CD4-positive, alpha-beta T cell (primary cell): ENCODE measurements around the gene PIP5K1B. TPM values are rescaled to one million over a fixed set of nuclear protein-coding genes. Genes with fewer than 3 reads are reported as not detected.

ENCODE experiments used
- ATAC-seq: fragments of 200-7000 bp; cut with Tn5 transposase; one replicate; pipeline ENCODE4 v1.10.0; 2022; ENCODE audit warnings: mild to moderate bottlenecking; ENCODE audit not compliant: poor library complexity
- CTCF ChIA-PET: fragments of 350-600 bp; sonication (Branson Sonifier 250); formaldehyde crosslinking; loops from one replicate; lab custom pipeline; 2021; ENCODE audit warnings: antibody characterized with exemption, inconsistent platforms; lab: Charles Lee
- POLR2A ChIA-PET: fragments of 350-600 bp; sonication (Branson Sonifier 250); formaldehyde crosslinking; loops from one replicate; lab custom pipeline; 2021; ENCODE audit warnings: antibody characterized with exemption, inconsistent platforms; lab: Charles Lee
- DNase-seq, 14 experiments: peaks; one replicate each; pipeline ENCODE4 v3.0.0-alpha.2; 2013 to 2020; ENCODE audit warnings: mixed read lengths in 2 of 14
- H3K27ac ChIP-seq, 2 donors: one replicate each; pipeline versions ENCODE4 v1.5.1 to v1.7.0; 2013; ENCODE audit warnings: low read length in 2 of 2, low read depth in 1 of 2, mild to moderate bottlenecking in 1 of 2
- H3K27me3 ChIP-seq, 2 experiments: 1 replicate in 1 of 2; 2 replicates in 1 of 2; pipeline versions ENCODE4 v1.6.1 to v1.7.0; 2013; ENCODE audit warnings: low read length in 2 of 2, control low read depth in 1 of 2, mild to moderate bottlenecking in 1 of 2, moderate library complexity in 1 of 2; ENCODE audit not compliant: insufficient read depth in 2 of 2, control insufficient read depth in 1 of 2
- H3K36me3 ChIP-seq: one replicate; pipeline ENCODE4 v1.6.1; 2013; ENCODE audit warnings: low read length, control low read depth; ENCODE audit not compliant: insufficient read depth
- H3K4me1 ChIP-seq: one replicate; pipeline ENCODE4 v1.6.1; 2013; ENCODE audit warnings: low read length, control low read depth; ENCODE audit not compliant: insufficient read depth
- H3K4me3 ChIP-seq: one replicate; pipeline ENCODE4 v1.5.1; 2013; ENCODE audit warnings: mild to moderate bottlenecking, low read length, moderate library complexity
- H3K9me3 ChIP-seq, 2 experiments: 1 replicate in 1 of 2; 2 replicates in 1 of 2; pipeline versions ENCODE4 v1.6.1 to v1.7.0; 2013; ENCODE audit warnings: low read length in 2 of 2, mild to moderate bottlenecking in 2 of 2, control low read depth in 1 of 2, moderate library complexity in 1 of 2; ENCODE audit not compliant: control insufficient read depth in 1 of 2, insufficient read depth in 1 of 2
- H3K27ac Mint-ChIP-seq: one replicate; pipeline ENCODE4 v1.8.0; 2020; ENCODE audit warnings: mixed read lengths
- H3K27me3 Mint-ChIP-seq: one replicate; pipeline ENCODE4 v1.8.0; 2021; ENCODE audit warnings: mixed read lengths
- H3K36me3 Mint-ChIP-seq: one replicate; pipeline ENCODE4 v1.8.0; 2021; ENCODE audit warnings: low read depth, mixed read lengths
- H3K4me1 Mint-ChIP-seq: one replicate; pipeline ENCODE4 v1.8.0; 2021; ENCODE audit warnings: low read depth, mixed read lengths
- H3K4me3 Mint-ChIP-seq: one replicate; pipeline ENCODE4 v1.8.0; 2020; ENCODE audit warnings: mild to moderate bottlenecking, mixed read lengths
- H3K9me3 Mint-ChIP-seq: one replicate; pipeline ENCODE4 v1.8.0; 2020; ENCODE audit warnings: mixed read lengths
- CTCF ChIP-seq: fragments of 200-600 bp; IDR thresholded peaks from one replicate; pipeline ENCODE4 v1.8.0; 2022; ENCODE audit warnings: antibody characterized with exemption, mild to moderate bottlenecking
- intact Hi-C, 2 experiments: fragments of 100-400 bp; cut with DNase I in 1 of 2; cut with micrococcal nuclease in 1 of 2; formaldehyde crosslinking; loops; one replicate each; pipeline versions ENCODE4 v1.15.1 to v1.9.0; 2023 to 2025; cut with DNase I, micrococcal nuclease
- total RNA-seq, 174 experiments: library from RNA in 2 of 174; stranded (reverse) in 2 of 174; gene quantifications; one replicate each; pipeline ENCODE4 v1.2.3 and lab custom pipeline; 2021 to 2026

PIP5K1B gene
- total RNA-seq, 2 experiments from 2014 or later, result not detected

GRCh38 chr9:68970151-68970550 lies 265.1 kb downstream of the PIP5K1B start:
- intact Hi-C loops, result loop anchor here in 1 of 2 experiments (10.0 kb wide), 1 partner anchor 55 kb away; no protein-coding TSS in a partner anchor
- Mint-ChIP-seq H3K27me3 (no peaks in the 10 kb centered on the region), H3K4me1 (peaks cover 6% of the 10 kb centered on the region), H3K9me3 (no peaks in the 10 kb centered on the region), H3K4me3 (no peak overlapping the region), H3K36me3 (no peaks in the 10 kb centered on the region), H3K27ac (no peak overlapping the region)
- ChIA-PET CTCF (no interaction called here), POLR2A (no interaction called here)
- DNase-seq (no peak), ATAC-seq (no peak)
- no peaks in the 10 kb centered on the region for H3K9me3 ChIP-seq
- no peak for TF ChIP-seq CTCF
- no peaks in the 10 kb centered on the region for H3K27me3 ChIP-seq
- no peaks in the 10 kb centered on the region for H3K4me1 ChIP-seq
- H3K36me3 ChIP-seq, result no peaks in the 10 kb centered on the region
- H3K27ac ChIP-seq, result no peak overlapping the region
- no peak overlapping the region for H3K4me3 ChIP-seq

DNA sequence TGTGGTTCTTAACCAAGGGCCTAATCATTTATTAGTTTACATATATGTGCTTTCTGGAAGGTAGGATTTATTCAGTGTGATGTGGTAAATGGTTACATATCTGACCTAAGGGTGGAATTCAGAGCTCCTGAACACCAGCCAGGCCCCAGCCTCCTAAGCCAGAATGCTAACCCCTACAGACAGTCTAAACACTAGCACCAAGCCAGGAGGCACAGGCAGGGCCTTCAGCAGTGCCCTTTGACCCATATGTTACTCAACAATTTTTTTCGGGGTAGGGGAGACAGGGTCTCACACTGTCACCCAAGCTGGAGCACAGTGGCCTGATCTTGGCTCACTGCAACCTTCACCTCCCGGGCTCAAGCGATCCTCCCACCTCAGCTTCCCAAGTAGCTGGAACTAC lies 268.6 kb downstream of the PIP5K1B start:
- no peak overlapping the region for H3K27ac Mint-ChIP-seq
- H3K36me3 ChIP-seq, result no peaks in the 10 kb centered on the region
- DNase-seq (no peak), ATAC-seq (no peak)
- no peaks in the 10 kb centered on the region for H3K27me3 Mint-ChIP-seq
- no peak overlapping the region for H3K4me3 ChIP-seq
- POLR2A ChIA-PET, result no interaction called here
- H3K9me3 ChIP-seq, result no peaks in the 10 kb centered on the region
- no peak overlapping the region for H3K4me3 Mint-ChIP-seq
- no peaks in the 10 kb centered on the region for H3K4me1 ChIP-seq
- no peaks in the 10 kb centered on the region for H3K9me3 Mint-ChIP-seq
- no peaks in the 10 kb centered on the region for H3K36me3 Mint-ChIP-seq
- CTCF ChIA-PET, result no interaction called here
- no peak for TF ChIP-seq CTCF
- H3K4me1 Mint-ChIP-seq, result peaks cover 6% of the 10 kb centered on the region
- no peaks in the 10 kb centered on the region for H3K27me3 ChIP-seq
- intact Hi-C loops, result loop anchor here in 1 of 2 experiments (10.0 kb wide), 1 partner anchor 51 kb away; no protein-coding TSS in a partner anchor
- no peak overlapping the region for H3K27ac ChIP-seq

GRCh38 chr9:68974431-68974830 lies 269.4 kb downstream of the PIP5K1B start:
- Mint-ChIP-seq H3K27me3 (no peaks in the 10 kb centered on the region), H3K4me1 (peaks cover 8% of the 10 kb centered on the region), H3K9me3 (no peaks in the 10 kb centered on the region), H3K4me3 (no peak overlapping the region), H3K27ac (no peak overlapping the region), H3K36me3 (no peaks in the 10 kb centered on the region)
- ATAC-seq (peak; percentile 26), DNase-seq (no peak)
- H3K36me3 ChIP-seq, result no peaks in the 10 kb centered on the region
- H3K4me1 ChIP-seq, result peaks cover 4% of the 10 kb centered on the region
- H3K27me3 ChIP-seq, result no peaks in the 10 kb centered on the region
- H3K27ac ChIP-seq, result peak overlapping the region in 1 of 2 donors; percentile 15
- H3K9me3 ChIP-seq, result no peaks in the 10 kb centered on the region
- POLR2A ChIA-PET, result no interaction called here
- intact Hi-C loops, result loop anchor here in 1 of 2 experiments (10.0 kb wide), 1 partner anchor 50 kb away; no protein-coding TSS in a partner anchor
- no peak for TF ChIP-seq CTCF
- H3K4me3 ChIP-seq, result no peak overlapping the region
- CTCF ChIA-PET, result interaction anchor here (0.7 kb wide), 1 partner anchor 9 kb away, joined by 3 read pairs; no protein-coding TSS in a partner anchor
